OCI-M1 (cell line): ENCODE results near the gene HMGN1.

Source experiments
- DNase-seq: peaks from one replicate; lab custom pipeline; 2025; lab: John Stamatoyannopoulos, UW

Gene HMGN1

DNA sequence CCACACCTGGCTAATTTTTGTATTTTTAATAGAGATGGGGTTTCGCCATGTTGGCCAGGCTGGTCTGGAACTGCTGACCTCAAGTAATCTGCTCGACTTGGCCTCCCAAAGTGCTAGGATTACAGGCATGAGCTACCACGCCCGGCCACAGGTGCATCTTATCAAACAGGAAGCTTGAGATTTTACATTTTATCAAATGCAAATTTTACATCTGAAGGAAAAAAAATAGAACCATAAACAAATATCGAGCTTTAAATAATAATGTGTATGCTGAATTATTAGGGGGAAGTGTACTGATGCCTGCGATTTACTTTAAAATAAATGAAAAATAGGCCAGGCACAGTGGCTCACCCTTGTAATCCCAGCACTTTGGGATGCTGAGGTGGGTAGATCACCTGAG is 18.9 kb downstream of the HMGN1 start:
- DNase-seq: no peak

DNA sequence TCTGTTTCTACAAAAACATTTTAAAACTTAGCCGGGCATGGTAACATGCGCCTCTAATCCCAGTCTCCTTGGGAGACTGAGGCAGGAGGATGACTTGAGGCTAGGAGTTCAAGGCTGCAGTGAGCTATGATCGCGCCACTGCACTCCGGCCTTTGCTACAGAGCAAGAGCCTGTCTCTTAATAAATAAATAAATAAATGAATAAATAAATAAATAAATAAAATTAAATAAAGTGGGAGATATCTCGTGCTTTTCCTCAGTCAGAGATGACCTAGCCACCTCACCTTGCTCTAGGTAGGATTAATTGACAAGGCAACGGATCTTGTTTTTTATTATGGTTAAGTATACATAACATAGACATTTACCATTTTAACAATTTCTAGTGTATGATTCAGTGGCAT is 21.2 kb downstream of the HMGN1 start:
- no peak for DNase-seq

DNA sequence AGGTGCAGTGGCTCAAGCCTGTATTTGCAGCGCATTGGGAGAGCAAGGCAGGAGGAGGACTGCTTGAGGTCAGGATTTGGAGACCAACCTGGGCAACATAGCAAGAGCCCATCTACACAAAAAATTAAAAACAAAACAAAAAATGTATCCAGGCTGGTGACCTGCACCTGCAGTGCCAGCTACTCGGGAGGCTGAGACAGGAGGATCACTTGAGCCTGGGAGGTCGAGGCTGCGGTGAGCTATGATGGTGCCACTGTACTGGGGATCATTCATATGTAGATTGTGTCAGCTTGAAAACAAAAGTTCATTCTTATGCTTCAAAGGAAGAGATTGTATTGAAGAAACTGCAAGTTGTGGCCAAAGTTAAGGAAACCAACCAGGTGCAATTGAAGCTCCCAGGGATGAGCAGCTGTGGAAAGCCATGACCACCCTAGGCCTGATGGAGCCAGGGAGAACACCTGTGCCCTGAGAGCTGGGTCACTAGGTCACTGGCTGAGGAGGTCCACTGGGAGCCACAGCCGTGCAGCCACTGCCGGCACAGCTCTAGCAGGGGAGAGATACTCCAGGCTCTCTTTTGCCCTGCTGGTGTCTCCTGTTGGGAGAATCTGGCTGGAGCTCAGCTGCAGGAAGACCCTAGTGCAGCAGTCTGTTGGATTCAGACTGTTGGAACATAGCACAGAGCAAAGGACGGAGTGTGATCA is 22.1 kb downstream of the HMGN1 start:
- no peak for DNase-seq

DNA sequence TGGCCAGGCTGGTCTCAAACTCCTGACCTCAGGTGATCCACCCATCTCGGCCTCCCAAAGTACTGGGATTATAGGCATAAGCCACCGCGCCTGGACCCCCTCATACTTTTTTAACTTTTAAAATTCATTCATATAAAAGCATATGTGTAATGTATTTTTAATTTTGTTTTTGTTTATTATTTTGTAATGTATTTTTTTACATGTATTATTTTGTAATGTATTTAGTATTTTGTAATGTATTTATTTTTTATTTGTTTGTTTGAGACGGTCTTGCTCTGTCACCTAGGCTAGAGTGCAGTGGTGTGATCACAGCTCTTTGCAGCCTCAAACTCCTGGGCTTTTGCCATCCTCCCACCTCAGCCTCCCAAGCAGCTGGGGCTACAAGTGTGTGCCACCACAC is 23.4 kb downstream of the HMGN1 start:
- DNase-seq: no peak

DNA sequence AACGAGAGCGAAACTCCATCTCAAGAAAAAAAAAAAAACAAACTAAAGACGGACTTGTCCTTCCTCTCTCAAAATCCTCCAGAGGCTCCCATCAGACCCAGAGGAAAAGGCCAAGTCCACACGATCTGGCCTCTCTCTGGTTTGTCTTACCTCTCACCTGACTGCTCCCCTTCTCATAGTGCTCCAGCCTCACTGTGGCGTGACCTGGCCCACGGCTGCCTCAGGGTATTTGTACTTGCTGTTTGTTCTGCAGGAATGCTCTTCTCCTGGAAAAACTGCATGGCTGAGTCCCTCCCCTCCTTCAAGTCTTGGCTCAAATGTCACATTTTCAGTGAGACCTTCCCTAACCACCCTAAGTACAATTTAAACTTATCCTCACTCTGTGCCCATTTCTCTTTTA is 27.5 kb downstream of the HMGN1 start:
- DNase-seq: no peak

DNA sequence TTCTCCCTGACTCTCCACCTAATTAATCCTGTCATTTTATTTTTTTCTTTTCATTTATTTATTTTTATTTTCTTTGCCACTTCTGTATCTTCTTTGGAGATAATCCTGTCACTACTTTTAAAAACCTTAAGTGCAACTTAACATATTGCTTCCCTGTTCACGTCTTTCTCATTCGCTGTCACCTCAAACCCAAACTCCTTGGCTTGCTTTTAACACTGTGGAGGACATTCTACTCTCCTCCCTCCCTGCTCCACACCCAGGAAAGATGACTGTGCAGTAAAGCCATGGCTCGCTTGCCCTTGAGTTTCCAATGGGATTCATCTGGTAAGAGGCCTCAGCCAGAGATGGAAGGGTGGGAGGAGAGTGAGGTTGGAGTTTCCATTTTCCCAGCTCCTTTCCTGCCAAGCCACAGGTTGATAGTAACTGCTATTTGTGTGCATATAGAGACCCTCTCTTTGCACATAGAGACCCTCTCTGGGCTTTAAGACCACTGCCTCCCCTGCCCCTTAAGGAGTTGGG is 29.0 kb downstream of the HMGN1 start:
- DNase-seq: no peak

DNA sequence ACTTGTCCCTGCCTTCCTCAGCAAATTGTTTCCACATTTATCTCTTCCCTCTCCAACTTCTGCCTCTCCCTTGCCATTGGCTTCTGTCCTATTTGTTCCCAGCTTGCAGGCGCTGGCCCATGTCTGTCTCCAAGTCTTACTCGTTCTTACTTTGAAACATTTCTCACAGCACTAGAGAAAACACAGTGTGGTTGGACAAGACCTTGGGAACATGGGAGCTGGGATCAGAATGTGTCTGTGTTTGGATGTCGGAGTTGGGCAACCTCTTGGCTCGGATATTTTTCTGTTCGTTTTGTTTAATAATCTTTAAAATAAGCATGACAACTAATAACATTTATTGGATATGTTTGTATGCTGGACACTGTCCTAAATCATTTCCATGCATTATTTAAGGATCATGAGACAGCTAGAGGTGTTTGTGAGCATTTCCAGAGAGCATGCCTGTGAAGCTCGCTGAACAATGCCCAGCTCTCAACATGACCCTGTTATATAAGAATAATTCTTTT is 29.6 kb downstream of the HMGN1 start:
- no peak for DNase-seq

DNA sequence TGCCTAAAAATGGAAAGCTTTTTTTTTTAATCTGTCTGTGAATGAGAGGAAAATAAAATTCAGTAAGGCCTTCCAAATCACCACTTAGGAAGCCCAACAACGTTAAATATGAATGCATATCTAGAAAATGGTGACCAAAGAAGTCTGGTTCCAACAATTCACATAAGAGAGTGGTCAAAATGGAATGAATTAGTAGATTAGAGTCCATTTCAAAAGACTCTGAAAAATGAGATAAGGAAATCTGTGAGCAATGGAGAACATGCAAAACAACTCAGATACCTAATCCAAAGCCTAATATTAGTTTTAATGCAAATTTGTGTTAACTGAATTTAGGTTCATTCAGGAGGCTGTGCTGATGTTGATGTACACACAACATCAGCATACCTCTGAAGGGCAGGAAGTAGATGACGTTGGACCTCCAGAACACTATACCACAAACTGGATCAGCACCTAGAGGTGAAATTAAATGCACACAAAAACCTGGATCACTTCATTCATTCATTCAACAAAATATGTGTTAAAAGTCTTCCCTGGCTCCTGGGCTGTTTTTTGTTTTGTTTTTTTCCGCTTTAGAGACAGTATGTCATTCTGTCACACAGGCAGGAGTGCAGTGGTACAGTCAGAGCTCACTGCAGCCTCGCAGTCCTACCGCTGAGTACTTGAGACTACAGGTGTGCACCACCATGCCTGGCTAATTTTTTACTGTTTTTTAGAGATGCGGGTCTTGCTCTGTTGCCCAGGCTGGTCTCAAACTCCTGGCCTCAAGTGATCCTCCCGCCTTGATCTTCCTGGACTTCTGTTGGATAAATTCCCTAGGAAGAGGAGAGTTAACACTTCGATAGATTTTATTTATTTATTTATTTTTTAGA is 30.6 kb downstream of the HMGN1 start:
- DNase-seq: no peak

DNA sequence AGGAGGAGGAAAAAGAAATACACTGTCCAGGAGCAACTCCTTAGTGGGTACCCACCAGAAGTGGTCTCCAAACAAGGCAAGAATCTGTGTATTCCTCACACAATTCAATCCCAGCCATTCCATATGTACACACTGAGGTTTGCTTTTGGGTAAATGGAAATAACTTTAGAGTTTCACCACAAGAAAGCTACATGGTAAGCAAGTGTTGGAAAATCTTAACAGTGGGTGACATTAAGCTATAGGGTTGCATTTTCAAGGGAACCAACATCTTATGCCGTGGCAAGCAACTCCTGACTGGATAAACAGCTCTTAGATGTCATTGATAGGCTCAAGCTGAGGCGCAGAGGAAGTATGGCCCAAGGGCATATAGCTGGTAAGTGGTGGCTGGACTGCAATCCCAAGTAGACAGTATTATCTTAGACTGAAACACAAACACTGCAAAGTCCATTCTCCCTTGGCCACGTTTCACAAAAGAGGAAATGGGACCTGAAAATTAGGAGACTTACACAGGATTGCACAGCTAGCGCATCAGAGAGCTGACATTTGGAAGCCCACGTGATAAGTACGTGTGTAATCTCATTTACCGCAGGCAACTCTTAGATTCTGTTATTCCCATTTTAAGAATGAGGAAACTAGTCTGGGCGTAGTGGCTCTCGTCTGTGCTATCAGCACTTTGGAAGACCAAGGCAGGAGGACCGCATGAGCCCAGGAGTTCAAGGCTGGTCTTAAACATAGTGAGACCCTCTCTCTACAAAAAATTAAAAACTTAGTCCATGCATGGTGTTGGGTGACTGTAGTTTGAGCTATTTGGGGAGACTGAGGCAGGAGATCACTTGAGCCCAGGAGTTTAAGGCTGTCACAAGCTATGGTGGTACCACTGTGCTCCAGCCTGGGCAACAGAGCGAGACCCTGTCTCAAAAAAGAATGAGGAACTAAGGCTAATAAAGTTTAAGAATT is 31.5 kb downstream of the HMGN1 start:
- peak; percentile 99 for DNase-seq

DNA sequence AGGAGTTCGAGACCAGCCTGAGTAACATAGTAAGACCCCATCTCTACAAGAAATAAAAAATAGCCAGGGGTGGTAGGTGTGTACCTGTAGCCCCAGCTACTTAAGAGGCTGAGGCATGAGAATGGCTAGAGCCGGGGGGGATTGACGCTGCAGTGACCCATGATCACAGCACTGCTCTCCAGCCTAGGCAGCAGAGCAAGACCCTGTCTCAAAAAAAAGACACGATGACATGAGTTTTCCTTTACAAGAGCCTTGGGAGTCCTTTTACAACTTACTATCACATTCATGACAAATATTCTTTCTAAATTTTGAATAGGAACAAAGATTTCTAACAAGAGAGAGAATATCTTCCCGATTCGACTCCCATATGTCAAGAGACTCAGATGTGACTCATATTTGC is 32.2 kb downstream of the HMGN1 start:
- DNase-seq: no peak

DNA sequence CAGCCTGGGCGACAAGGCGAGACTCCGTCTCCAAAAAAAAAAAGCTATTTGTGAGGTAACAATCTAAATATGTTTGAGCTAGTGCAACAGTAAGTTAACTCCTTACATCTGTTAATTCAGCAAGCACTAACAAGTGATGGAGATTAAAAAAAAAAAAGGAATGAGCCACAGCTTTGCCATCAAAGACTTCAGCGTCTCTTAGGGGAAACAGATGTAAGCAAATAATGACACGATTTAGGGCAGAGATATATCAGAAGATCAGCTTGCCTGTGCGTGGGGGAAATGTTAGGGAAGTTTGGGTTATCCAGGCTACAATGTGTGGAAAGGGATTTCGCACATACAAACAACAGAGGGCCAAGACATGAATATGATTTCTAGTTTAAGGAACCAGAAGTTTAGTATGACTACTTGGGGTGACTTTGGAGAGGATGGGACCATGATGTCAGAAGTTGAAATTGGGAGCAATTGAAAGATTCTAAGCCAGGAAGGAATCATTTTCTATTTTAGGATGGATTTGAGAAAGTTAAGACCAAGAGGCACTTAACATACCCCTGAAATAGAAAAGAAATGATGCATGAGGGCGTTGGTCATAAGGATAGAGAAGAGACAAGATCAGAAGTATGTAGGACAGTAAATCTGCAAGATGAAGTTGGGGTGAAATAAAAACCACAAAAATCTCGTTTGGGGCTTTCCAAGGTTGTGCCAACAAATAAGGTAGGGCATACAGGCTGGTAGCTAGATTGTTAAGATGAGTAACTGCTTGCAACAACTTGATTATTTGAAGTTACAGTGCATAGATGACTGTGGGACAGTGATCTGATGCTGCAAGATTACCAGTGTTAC is 33.1 kb downstream of the HMGN1 start:
- DNase-seq: peak; percentile 61

DNA sequence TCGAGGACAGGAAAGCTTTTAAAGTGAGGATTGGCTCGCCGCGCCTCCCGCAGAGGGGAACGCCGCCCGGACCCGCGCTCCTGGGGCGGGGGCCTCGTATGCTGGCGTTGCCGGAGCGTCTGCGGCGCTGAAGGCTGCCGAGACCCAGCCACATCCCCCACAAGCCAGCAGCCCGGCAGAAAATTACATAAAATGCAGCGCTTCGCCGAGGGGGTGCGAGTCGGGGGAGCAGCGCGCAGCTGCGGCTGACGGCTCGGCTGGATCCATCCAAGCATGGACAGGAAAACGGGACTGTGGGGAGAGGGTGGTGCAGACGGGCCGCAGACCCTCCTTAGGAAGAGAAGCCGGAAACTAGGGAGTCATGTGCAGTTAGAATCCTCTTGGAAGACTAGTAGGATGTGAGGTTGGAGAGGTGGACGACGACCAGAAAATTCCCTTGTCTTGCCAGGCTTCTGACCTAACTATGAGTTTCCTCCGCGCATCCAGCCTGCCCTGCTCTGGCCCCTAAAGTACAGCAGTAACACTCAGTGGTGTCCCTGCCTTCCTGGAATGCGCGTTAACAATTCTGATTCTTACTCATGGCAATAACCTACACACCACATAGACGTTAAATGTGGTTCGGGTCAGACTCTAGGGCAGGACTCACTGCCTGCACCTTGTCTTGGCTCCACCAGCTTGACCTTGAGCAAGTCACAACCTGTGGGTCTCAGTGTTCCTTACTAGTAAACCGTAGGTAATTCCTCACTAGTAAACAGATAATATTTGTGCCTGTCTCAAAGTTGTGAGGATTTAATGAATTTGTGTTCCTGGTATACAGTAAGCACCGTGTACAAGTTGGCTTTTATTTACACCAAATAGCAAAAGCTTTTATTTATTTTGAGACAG is 34.5 kb downstream of the HMGN1 start:
- DNase-seq: peak; percentile 83

DNA sequence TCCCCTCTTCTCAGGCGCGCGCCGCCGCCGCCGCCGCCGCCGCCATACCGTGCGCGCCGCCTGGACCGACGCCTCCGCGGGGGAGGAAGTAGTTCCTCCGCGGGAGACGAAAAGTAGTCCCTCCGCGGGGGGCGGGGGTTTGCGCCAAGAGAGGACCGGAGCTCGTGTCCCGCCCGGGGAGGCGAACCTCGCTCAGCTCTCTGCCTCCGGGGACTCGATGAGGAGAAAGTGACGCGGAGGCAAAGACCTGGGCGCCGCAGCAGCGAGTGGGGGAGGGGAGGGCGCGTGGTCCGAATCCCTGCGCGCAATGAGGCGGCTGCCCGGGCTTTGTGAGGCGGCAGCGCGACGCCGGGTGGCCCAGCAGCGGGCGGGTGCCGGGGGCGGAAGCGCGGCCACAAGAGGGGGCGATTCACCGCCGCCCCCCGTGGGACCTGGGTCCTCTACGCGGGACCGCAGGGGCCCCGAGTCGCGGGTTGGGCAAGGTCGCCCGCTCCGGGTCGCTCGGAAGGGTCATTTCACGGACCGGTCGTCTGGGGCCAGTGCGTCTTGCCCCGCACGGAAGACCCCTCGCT is 35.2 kb downstream of the HMGN1 start, which contains the start of gene BRWD1:
BRWD1 (minus strand) TSS at position 62 of the 572 bp plus-strand sequence. CDS start 141 bp downstream, outside the sequence.
- peak; percentile 98 for DNase-seq

DNA sequence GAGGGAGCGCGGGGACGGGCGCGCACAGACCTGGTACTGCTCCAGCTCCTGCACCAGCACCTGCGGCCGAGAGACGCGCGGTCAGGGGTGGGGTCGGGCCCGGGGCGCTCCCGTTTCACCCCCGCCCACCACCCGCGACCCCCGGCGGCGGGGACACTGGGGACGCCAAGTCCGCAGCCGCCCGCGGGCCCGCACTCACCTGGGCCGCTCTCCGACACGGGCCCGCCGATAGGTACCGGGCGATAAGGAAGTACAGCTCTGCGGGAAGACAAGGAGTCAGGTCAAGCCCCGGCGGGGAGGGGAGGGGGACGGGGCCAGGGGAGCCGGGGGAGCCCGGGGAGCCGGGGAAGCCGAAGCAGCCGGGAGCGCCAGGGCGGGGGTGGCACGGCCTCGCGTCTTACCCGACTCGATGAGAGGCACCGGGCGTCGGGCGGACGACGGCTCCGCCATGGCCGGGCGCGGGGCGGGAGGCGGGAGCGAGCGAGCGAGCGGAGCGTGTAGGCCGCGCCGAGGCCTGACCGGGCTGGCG is 35.8 kb downstream of the HMGN1 start:
- DNase-seq: peak; percentile 74

DNA sequence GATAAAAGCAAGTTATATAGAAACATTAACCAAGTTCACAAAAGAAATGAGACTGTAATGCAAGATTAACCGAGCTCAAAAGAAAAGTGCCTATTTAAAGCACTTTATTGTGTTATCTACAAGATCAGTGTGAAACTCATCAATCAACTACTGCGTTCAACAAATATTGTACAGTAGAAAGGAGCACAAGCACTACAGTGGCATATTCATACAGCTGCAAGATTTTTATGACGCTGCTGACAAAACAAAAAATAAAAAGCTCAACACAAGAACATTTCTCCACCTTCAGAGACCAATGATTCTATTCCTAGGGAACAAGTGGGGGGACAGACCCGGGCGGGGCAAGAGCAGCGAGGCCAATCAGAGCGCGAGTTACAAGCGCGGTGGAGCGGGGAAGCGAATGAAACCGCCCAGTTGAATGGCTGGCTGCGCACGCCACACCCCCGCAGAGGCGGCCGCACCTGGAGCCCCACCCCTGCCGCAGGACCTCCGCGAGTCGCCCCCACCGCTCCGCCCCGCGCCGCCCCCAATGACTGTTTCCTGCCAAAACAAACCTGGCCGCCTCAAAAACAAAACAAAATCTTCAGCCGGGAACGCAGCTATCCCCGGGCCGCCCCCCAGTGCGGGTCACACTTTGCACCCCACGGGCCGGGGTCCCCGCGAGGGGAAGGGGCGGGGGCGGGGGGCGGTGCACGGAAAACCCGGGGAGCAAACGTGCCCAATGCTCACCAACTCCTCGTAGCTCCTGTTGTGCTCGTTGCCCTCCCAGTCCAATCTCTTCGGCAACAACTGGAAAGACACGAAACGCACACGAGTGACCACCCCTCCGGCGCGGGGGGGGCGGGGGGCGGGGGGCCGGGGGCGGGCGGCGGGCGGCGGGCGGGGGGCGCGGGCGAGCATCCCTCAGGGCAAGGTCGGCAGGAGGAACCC is 36.5 kb downstream of the HMGN1 start:
- DNase-seq: peak; percentile 97

DNA sequence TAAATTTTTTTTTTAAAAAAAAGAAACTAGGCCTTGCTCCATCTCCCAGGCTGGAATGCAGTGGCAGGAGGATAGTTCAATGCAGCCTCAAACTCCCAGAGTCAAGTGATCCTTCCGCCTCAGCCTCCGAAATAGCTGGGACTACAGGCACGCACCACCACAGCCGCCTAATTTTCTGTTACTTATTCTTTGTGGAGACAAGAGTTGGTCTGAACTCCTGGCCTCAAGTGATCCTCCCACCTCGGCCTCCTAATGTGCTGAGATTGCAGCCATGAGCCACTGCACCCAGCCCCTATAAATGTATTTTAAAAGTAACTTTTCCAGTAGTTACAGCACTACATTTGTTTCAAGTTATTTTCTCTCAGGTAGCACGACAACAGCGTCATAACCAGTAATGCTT is 37.7 kb downstream of the HMGN1 start:
- no peak for DNase-seq

DNA sequence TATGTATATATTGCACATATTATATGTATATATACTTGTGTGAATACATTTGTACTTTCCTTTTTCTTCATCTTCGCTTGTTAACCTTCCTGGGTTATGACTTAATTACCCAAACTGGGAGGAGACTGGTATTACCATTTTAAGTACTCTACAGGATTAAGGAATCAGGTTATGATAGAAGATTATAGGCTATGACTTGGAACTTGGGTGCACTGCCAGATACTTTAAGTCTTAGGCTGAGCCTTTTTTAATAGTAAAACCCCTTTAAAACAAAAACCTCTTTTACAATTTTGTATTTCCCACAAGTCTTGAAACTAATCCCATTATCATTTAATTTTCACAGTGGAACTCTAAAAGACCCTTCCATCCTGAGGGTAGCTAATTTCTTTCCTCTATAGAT is 41.4 kb downstream of the HMGN1 start:
- DNase-seq: no peak

DNA sequence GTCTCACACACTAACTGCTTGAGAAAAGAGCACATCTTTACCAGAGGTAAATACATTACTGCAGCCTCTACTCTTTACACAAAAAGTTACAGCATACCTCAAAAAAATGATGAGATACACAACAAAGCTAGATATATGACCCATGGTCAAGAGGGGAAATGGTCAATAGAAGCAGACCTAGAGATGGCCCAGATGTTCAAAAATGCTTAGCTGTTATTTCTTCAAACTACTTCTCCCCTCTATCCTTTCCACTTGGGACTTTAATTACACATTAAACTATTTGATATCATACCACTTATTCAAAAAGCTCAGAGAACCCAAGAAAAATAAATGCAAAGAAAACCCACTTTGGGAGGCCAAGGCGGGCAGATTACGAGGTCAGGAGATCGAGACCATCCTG is 48.3 kb downstream of the HMGN1 start:
- no peak for DNase-seq
